Adrenal gland (tissue), 5 donors: ENCODE measurements around the gene TXNRD2.

Experiments used
- CTCF ChIP-seq, 6 experiments: fragments of 450-650 bp in 4 of 6; fragments of 200-600 bp in 2 of 6; sonication (generic) in 1 of 6; IDR thresholded peaks; 1 replicate in 5 of 6; 2 replicates in 1 of 6; pipeline versions ENCODE4 v1.5.1 to v1.8.0; 2016 to 2021; ENCODE audit warnings: antibody characterized with exemption in 6 of 6, mild to moderate bottlenecking in 2 of 6, moderate library complexity in 1 of 6
- POLR2A ChIP-seq, 2 donors: fragments of 450-650 bp; IDR thresholded peaks; one replicate each; pipeline ENCODE4 v1.6.1; 2017; ENCODE audit warnings: antibody characterized with exemption in 2 of 2, mild to moderate bottlenecking in 2 of 2, moderate library complexity in 1 of 2
- donor health status: DM: no; HTN: no; CAD: no.

DNA sequence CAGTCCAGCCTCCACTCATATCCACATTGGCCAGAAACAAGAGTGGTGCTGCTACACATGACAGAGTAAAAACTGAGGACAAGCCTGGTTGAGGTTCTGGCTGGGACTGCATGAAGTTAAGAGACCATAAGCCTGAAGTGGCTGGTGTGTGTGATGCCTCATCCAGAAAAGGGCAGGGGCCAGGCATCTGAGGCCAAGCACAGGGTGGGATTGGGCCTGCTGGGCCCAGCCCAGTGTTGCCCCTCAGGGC, 49.7 kb upstream of the TXNRD2 start:
- no peak for TF ChIP-seq POLR2A (IDR thresholded peaks at IDR 0.05)
- TF ChIP-seq CTCF (IDR thresholded peaks at IDR 0.05), result no peak
